Natural killer cell (primary cell): ENCODE data around the gene KIF18A. TPM values are rescaled to one million over a fixed set of nuclear protein-coding genes. Genes with fewer than 3 reads are reported as not detected.

Source experiments
- ATAC-seq, 3 donors: fragments of 150-1000 bp in 2 of 3; fragments of 200-7000 bp in 1 of 3; cut with Tn5 transposase; 1 replicate in 1 of 3; 2 replicates in 2 of 3; pipeline ENCODE4 v1.10.0; 2021; ENCODE audit warnings: mild to moderate bottlenecking in 2 of 3, moderate library complexity in 2 of 3
- DNase-seq, 2 donors: peaks; one replicate each; pipeline versions ENCODE4 v3.0.0 to v3.0.0-alpha.2; 2013 to 2021; ENCODE audit warnings: mixed read lengths in 1 of 2
- H3K27ac ChIP-seq: one replicate; pipeline ENCODE4 v1.5.1; 2013; ENCODE audit warnings: mild to moderate bottlenecking, low read length
- H3K27me3 ChIP-seq: one replicate; pipeline ENCODE4 v1.6.1; 2013; ENCODE audit warnings: low read length; ENCODE audit not compliant: control insufficient read depth, insufficient read depth
- H3K36me3 ChIP-seq: one replicate; pipeline ENCODE4 v1.6.1; 2013; ENCODE audit warnings: low read length; ENCODE audit not compliant: control insufficient read depth, insufficient read depth
- H3K4me1 ChIP-seq: one replicate; pipeline ENCODE4 v1.6.1; 2013; ENCODE audit warnings: low read length; ENCODE audit not compliant: control insufficient read depth, insufficient read depth
- H3K4me3 ChIP-seq: one replicate; pipeline ENCODE4 v1.5.1; 2013; ENCODE audit warnings: low read length
- H3K9me3 ChIP-seq: one replicate; pipeline ENCODE4 v1.6.1; 2013; ENCODE audit warnings: low read length; ENCODE audit not compliant: control insufficient read depth, insufficient read depth
- H3K27ac Mint-ChIP-seq, 2 donors: one replicate each; pipeline ENCODE4 v1.8.0; 2022; ENCODE audit warnings: mild to moderate bottlenecking in 2 of 2, mixed read lengths in 2 of 2, moderate library complexity in 1 of 2
- H3K27me3 Mint-ChIP-seq, 2 donors: one replicate each; pipeline ENCODE4 v1.8.0; 2022; ENCODE audit warnings: low read depth in 2 of 2, mixed read lengths in 2 of 2
- H3K36me3 Mint-ChIP-seq: one replicate; pipeline ENCODE4 v1.8.0; 2022; ENCODE audit warnings: mixed read lengths
- H3K4me1 Mint-ChIP-seq, 2 donors: one replicate each; pipeline ENCODE4 v1.8.0; 2022; ENCODE audit warnings: mixed read lengths in 2 of 2
- H3K4me3 Mint-ChIP-seq: one replicate; pipeline ENCODE4 v1.8.0; 2022; ENCODE audit warnings: mild to moderate bottlenecking, moderate library complexity, mixed read lengths
- H3K9me3 Mint-ChIP-seq, 2 donors: one replicate each; pipeline ENCODE4 v1.8.0; 2022; ENCODE audit warnings: mixed read lengths in 2 of 2
- CTCF ChIP-seq: fragments of 200-600 bp; IDR thresholded peaks from one replicate; pipeline ENCODE4 v1.8.0; 2022; ENCODE audit warnings: antibody characterized with exemption
- WGBS: methylation state at CpG from one replicate; pipeline ENCODE4 v1.1.7; 2013; ENCODE audit warnings: missing lambda C conversion rate; ENCODE audit not compliant: insufficient coverage; 5-methylcytosine and 5-hydroxymethylcytosine counted together
- intact Hi-C: fragments of 100-400 bp; cut with micrococcal nuclease; formaldehyde crosslinking; loops from one replicate; pipeline ENCODE4 v1.14.2; 2022
- total RNA-seq, 4 donors: library from RNA; stranded (reverse); fragments of 120-200 nt in 1 of 4; gene quantifications; one replicate each; pipeline versions ENCODE4 v1.2.3 to v1.2.4, GENCODE V29; 2013 to 2022

KIF18A gene
- total RNA-seq, 3 donors from 2014 or later (not counting 1 experiment from before 2014, with no cell fraction given) = 3.7 to 6.9 (median 5.5) TPM

GRCh38 chr11:28086569-28086968, 21.4 kb downstream of the KIF18A start:
- no peaks in the 10 kb centered on the region for H3K36me3 ChIP-seq
- no peak overlapping the region for H3K4me3 ChIP-seq
- H3K36me3 Mint-ChIP-seq = no peaks in the 10 kb centered on the region
- no peak overlapping the region for H3K4me3 Mint-ChIP-seq
- H3K4me1 ChIP-seq = no peaks in the 10 kb centered on the region
- no peak for ATAC-seq
- no peaks in the 10 kb centered on the region for H3K9me3 Mint-ChIP-seq
- no peak for TF ChIP-seq CTCF
- H3K27ac Mint-ChIP-seq = no peak overlapping the region
- H3K9me3 ChIP-seq = no peaks in the 10 kb centered on the region
- H3K27ac ChIP-seq = no peak overlapping the region
- intact Hi-C loops = no loop called here
- WGBS = 100% methylated on average over 1 of the region's 1 CpG
- no peaks in the 10 kb centered on the region for H3K27me3 Mint-ChIP-seq
- H3K4me1 Mint-ChIP-seq = no peaks in the 10 kb centered on the region
- no peak for DNase-seq
- no peaks in the 10 kb centered on the region for H3K27me3 ChIP-seq

- no peak overlapping the region for H3K27ac ChIP-seq
- DNase-seq (no peak), ATAC-seq (no peak)
- WGBS = no CpG with 5 or more reads among the region's 1 CpG
- Mint-ChIP-seq H3K27me3 (no peaks in the 10 kb centered on the region), H3K27ac (no peak overlapping the region), H3K9me3 (no peaks in the 10 kb centered on the region), H3K4me1 (no peaks in the 10 kb centered on the region), H3K4me3 (no peak overlapping the region), H3K36me3 (no peaks in the 10 kb centered on the region)
- H3K9me3 ChIP-seq = no peaks in the 10 kb centered on the region
- no peak for TF ChIP-seq CTCF
- no peaks in the 10 kb centered on the region for H3K36me3 ChIP-seq
- H3K27me3 ChIP-seq = no peaks in the 10 kb centered on the region
- H3K4me1 ChIP-seq = no peaks in the 10 kb centered on the region
- intact Hi-C loops = no loop called here
- H3K4me3 ChIP-seq = no peak overlapping the region
Observed at GRCh38 chr11:28083118-28083517, 24.8 kb downstream of the KIF18A start.

GRCh38 chr11:28077521-28077920, 30.4 kb downstream of the KIF18A start:
- no peak for TF ChIP-seq CTCF
- no peak overlapping the region for H3K27ac ChIP-seq
- no peak for ATAC-seq
- H3K4me1 Mint-ChIP-seq = no peaks in the 10 kb centered on the region
- H3K4me1 ChIP-seq = no peaks in the 10 kb centered on the region
- H3K27me3 ChIP-seq = no peaks in the 10 kb centered on the region
- no peaks in the 10 kb centered on the region for H3K36me3 ChIP-seq
- H3K27me3 Mint-ChIP-seq = no peaks in the 10 kb centered on the region
- H3K4me3 ChIP-seq = no peak overlapping the region
- no peaks in the 10 kb centered on the region for H3K36me3 Mint-ChIP-seq
- no peaks in the 10 kb centered on the region for H3K9me3 ChIP-seq
- intact Hi-C loops = no loop called here
- H3K27ac Mint-ChIP-seq = no peak overlapping the region
- no peaks in the 10 kb centered on the region for H3K9me3 Mint-ChIP-seq
- no peak overlapping the region for H3K4me3 Mint-ChIP-seq
- no peak for DNase-seq
- WGBS = 93% methylated on average over 2 of the region's 3 CpGs

GRCh38 chr11:28072321-28072720, 35.6 kb downstream of the KIF18A start:
- intact Hi-C loops = no loop called here
- Mint-ChIP-seq H3K4me1 (no peaks in the 10 kb centered on the region), H3K9me3 (no peaks in the 10 kb centered on the region)

More at GRCh38 chr11:28072321-28072720, 35.6 kb downstream of the KIF18A start:
- Histone ChIP-seq H3K27me3 (no peaks in the 10 kb centered on the region), H3K27ac (no peak overlapping the region), H3K36me3 (no peaks in the 10 kb centered on the region), H3K4me3 (no peak overlapping the region), H3K9me3 (no peaks in the 10 kb centered on the region), H3K4me1 (no peaks in the 10 kb centered on the region)
- WGBS = 100% methylated on average over 1 of the region's 2 CpGs
- DNase-seq (no peak), ATAC-seq (no peak)
- no peaks in the 10 kb centered on the region for H3K27me3 Mint-ChIP-seq
- no peak for TF ChIP-seq CTCF
- H3K27ac Mint-ChIP-seq = no peak overlapping the region
- no peaks in the 10 kb centered on the region for H3K36me3 Mint-ChIP-seq
- H3K4me3 Mint-ChIP-seq = no peak overlapping the region
